WTC11 (cell line): ENCODE measurements around the gene NAV2. TPM values are rescaled to one million over a fixed set of nuclear protein-coding genes. Genes with fewer than 3 reads are reported as not detected.

Source experiments
- AFF4 ChIP-seq: sonication (generic); formaldehyde crosslinking; IDR thresholded peaks from 2 replicates; pipeline ENCODE4 v1.8.1; 2023; ENCODE audit warnings: mild to moderate bottlenecking, missing genetic modification reagents, borderline replicate concordance
- ATF1 ChIP-seq: sonication (generic); formaldehyde crosslinking; IDR thresholded peaks from 2 replicates; pipeline ENCODE4 v1.8.1; 2023; ENCODE audit warnings: mild to moderate bottlenecking, moderate library complexity, missing genetic modification reagents
- CREB1 ChIP-seq: sonication (generic); formaldehyde crosslinking; IDR thresholded peaks from 2 replicates; pipeline ENCODE4 v1.8.0; 2023; ENCODE audit warnings: mild to moderate bottlenecking, missing genetic modification reagents
- E2F1 ChIP-seq: sonication (generic); formaldehyde crosslinking; IDR thresholded peaks from 2 replicates; pipeline ENCODE4 v1.8.0; 2022; ENCODE audit warnings: mild to moderate bottlenecking, missing genetic modification reagents
- ETV6 ChIP-seq: sonication (generic); formaldehyde crosslinking; IDR thresholded peaks from 2 replicates; pipeline ENCODE4 v1.8.1; 2022; ENCODE audit warnings: mild to moderate bottlenecking, missing genetic modification reagents
- FOXP4 ChIP-seq: sonication (generic); formaldehyde crosslinking; IDR thresholded peaks from 2 replicates; pipeline ENCODE4 v1.8.0; 2022; ENCODE audit warnings: mild to moderate bottlenecking, missing genetic modification reagents
- GTF2I ChIP-seq: fragments of 250-450 bp; sonication (Bioruptor Pico); conservative IDR thresholded peaks from 2 replicates; pipeline ENCODE4 v1.4.0; 2021; ENCODE audit warnings: mild to moderate bottlenecking
- IRF1 ChIP-seq: sonication (generic); formaldehyde crosslinking; IDR thresholded peaks from 2 replicates; pipeline ENCODE4 v1.8.0; 2023; ENCODE audit warnings: missing genetic modification reagents
- NFYB ChIP-seq: sonication (generic); formaldehyde crosslinking; conservative IDR thresholded peaks from 2 replicates; pipeline ENCODE4 v1.8.0; 2022; ENCODE audit warnings: low read depth, missing genetic modification reagents
- NR3C1 ChIP-seq: sonication (generic); formaldehyde crosslinking; conservative IDR thresholded peaks from 2 replicates; pipeline ENCODE4 v1.8.1; 2023; ENCODE audit warnings: low read depth, mild to moderate bottlenecking, missing genetic modification reagents
- OVOL2 ChIP-seq: fragments of 250-450 bp; sonication (Bioruptor Pico); IDR thresholded peaks from 2 replicates; pipeline ENCODE4 v1.9.0; 2021; ENCODE audit warnings: mild to moderate bottlenecking, borderline replicate concordance
- PREB ChIP-seq: sonication (generic); formaldehyde crosslinking; IDR thresholded peaks from 2 replicates; pipeline ENCODE4 v1.8.1; 2022; ENCODE audit warnings: mild to moderate bottlenecking, missing genetic modification reagents, moderate library complexity, borderline replicate concordance
- SMAD4 ChIP-seq: sonication (generic); formaldehyde crosslinking; IDR thresholded peaks from 2 replicates; pipeline ENCODE4 v1.8.0; 2022; ENCODE audit warnings: mild to moderate bottlenecking, missing genetic modification reagents
- SP1 ChIP-seq: sonication (generic); formaldehyde crosslinking; conservative IDR thresholded peaks from 2 replicates; pipeline ENCODE4 v1.8.1; 2022; ENCODE audit warnings: missing genetic modification reagents
- STAT6 ChIP-seq: sonication (generic); formaldehyde crosslinking; conservative IDR thresholded peaks from 2 replicates; pipeline ENCODE4 v1.8.1; 2023; ENCODE audit warnings: mild to moderate bottlenecking, low read depth, missing genetic modification reagents, moderate library complexity
- TP53 ChIP-seq: sonication (generic); formaldehyde crosslinking; IDR thresholded peaks from 2 replicates; pipeline ENCODE4 v1.8.1; 2023; ENCODE audit warnings: mild to moderate bottlenecking, missing genetic modification reagents
- USF2 ChIP-seq: sonication (generic); formaldehyde crosslinking; IDR thresholded peaks from 2 replicates; pipeline ENCODE4 v1.8.1; 2023; ENCODE audit warnings: mild to moderate bottlenecking, missing genetic modification reagents, moderate library complexity
- ZNF121 ChIP-seq: sonication (generic); formaldehyde crosslinking; IDR thresholded peaks from 2 replicates; pipeline ENCODE4 v1.8.0; 2023; ENCODE audit warnings: missing genetic modification reagents
- ZNF138 ChIP-seq: sonication (generic); formaldehyde crosslinking; conservative IDR thresholded peaks from 2 replicates; pipeline ENCODE4 v1.8.1; 2022; ENCODE audit warnings: mild to moderate bottlenecking, moderate library complexity, missing genetic modification reagents
- ZNF219 ChIP-seq: sonication (generic); formaldehyde crosslinking; IDR thresholded peaks from 2 replicates; pipeline ENCODE4 v1.8.0; 2023; ENCODE audit warnings: missing genetic modification reagents, mild to moderate bottlenecking, borderline replicate concordance
- ZNF263 ChIP-seq: sonication (generic); formaldehyde crosslinking; IDR thresholded peaks from 2 replicates; pipeline ENCODE4 v1.8.1; 2022; ENCODE audit warnings: low read depth, mild to moderate bottlenecking, moderate library complexity, missing genetic modification reagents
- ZNF396 ChIP-seq: fragments of 250-450 bp; sonication (Bioruptor Pico); IDR thresholded peaks from 2 replicates; pipeline ENCODE4 v1.8.0; 2021; ENCODE audit warnings: mild to moderate bottlenecking, moderate library complexity, borderline replicate concordance
- total RNA-seq: library from RNA; stranded (reverse); gene quantifications from 3 replicates; pipeline ENCODE4 v1.2.3, GENCODE V29; 2021

NAV2 gene
- total RNA-seq, 1 experiment from 2014 or later: 42.8 TPM

- TF ChIP-seq AFF4 (CRISPR knock-in tag) (no peak), SMAD4 (CRISPR knock-in tag) (0 out of 2 replicates have a peak, but pooled peaks have one; percentile 51), IRF1 (CRISPR knock-in tag) (no peak), TP53 (CRISPR knock-in tag) (no peak), ZNF263 (CRISPR knock-in tag) (no peak), ZNF121 (CRISPR knock-in tag) (no peak), USF2 (CRISPR knock-in tag) (peak; percentile 20; the same call in 1 of the 2 replicates), E2F1 (CRISPR knock-in tag) (no peak), ZNF396 (CRISPR knock-in tag) (no peak), CREB1 (CRISPR knock-in tag) (no peak), OVOL2 (no peak), ETV6 (CRISPR knock-in tag) (no peak), FOXP4 (CRISPR knock-in tag) (0 out of 2 replicates have a peak, but pooled peaks have one; percentile 23), ZNF219 (CRISPR knock-in tag) (0 out of 2 replicates have a peak, but pooled peaks have one; percentile 58), GTF2I (CRISPR knock-in tag) (no peak), ATF1 (no peak), PREB (CRISPR knock-in tag) (no peak), NFYB (CRISPR knock-in tag) (0 out of 2 replicates have a peak, but pooled peaks have one; percentile 12), STAT6 (CRISPR knock-in tag) (no peak), ZNF138 (CRISPR knock-in tag) (no peak), SP1 (no peak), NR3C1 (0 out of 2 replicates have a peak, but pooled peaks have one; percentile 33)
Observed at GRCh38 chr11:20158597-20159257, 446.1 kb downstream of the NAV2 start (continued).
